SK-N-SH treated with all-trans-retinoic acid at 6 μM for 48 hours (cell line): ENCODE results near the gene ASB17.
"Not testable (repeated sequence)": the region's sequence is repeated elsewhere in the genome, so short reads cannot be mapped to it uniquely, and the experiment has no call there.

Experiments used
- CSRNP3 ChIP-seq: fragments of 250-450 bp; sonication (Bioruptor Pico); IDR thresholded peaks from 2 replicates; pipeline ENCODE4 v1.5.1; 2021; ENCODE audit warnings: mild to moderate bottlenecking, moderate library complexity
- TF ChIP-seq, protein P1 (sequence below): fragments of 250-450 bp; sonication (Bioruptor Pico); IDR thresholded peaks from 2 replicates; pipeline ENCODE4 v1.8.0; 2020; ENCODE audit warnings: mild to moderate bottlenecking, moderate library complexity, borderline replicate concordance
- TF ChIP-seq, protein P2 (sequence below): fragments of 250-450 bp; sonication (Bioruptor Pico); IDR thresholded peaks from 2 replicates; pipeline ENCODE4 v1.5.0; 2020; ENCODE audit warnings: mild to moderate bottlenecking, moderate library complexity

- TF ChIP-seq, protein P1, sequence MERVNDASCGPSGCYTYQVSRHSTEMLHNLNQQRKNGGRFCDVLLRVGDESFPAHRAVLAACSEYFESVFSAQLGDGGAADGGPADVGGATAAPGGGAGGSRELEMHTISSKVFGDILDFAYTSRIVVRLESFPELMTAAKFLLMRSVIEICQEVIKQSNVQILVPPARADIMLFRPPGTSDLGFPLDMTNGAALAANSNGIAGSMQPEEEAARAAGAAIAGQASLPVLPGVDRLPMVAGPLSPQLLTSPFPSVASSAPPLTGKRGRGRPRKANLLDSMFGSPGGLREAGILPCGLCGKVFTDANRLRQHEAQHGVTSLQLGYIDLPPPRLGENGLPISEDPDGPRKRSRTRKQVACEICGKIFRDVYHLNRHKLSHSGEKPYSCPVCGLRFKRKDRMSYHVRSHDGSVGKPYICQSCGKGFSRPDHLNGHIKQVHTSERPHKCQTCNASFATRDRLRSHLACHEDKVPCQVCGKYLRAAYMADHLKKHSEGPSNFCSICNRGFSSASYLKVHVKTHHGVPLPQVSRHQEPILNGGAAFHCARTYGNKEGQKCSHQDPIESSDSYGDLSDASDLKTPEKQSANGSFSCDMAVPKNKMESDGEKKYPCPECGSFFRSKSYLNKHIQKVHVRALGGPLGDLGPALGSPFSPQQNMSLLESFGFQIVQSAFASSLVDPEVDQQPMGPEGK (CRISPR knock-in tag) = not testable (repeated sequence)
- TF ChIP-seq, protein P2, sequence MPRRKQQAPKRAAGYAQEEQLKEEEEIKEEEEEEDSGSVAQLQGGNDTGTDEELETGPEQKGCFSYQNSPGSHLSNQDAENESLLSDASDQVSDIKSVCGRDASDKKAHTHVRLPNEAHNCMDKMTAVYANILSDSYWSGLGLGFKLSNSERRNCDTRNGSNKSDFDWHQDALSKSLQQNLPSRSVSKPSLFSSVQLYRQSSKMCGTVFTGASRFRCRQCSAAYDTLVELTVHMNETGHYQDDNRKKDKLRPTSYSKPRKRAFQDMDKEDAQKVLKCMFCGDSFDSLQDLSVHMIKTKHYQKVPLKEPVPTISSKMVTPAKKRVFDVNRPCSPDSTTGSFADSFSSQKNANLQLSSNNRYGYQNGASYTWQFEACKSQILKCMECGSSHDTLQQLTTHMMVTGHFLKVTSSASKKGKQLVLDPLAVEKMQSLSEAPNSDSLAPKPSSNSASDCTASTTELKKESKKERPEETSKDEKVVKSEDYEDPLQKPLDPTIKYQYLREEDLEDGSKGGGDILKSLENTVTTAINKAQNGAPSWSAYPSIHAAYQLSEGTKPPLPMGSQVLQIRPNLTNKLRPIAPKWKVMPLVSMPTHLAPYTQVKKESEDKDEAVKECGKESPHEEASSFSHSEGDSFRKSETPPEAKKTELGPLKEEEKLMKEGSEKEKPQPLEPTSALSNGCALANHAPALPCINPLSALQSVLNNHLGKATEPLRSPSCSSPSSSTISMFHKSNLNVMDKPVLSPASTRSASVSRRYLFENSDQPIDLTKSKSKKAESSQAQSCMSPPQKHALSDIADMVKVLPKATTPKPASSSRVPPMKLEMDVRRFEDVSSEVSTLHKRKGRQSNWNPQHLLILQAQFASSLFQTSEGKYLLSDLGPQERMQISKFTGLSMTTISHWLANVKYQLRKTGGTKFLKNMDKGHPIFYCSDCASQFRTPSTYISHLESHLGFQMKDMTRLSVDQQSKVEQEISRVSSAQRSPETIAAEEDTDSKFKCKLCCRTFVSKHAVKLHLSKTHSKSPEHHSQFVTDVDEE (CRISPR knock-in tag) = not testable (repeated sequence)
- not testable (repeated sequence) for TF ChIP-seq CSRNP3 (CRISPR knock-in tag)
Observed at GRCh38 chr1:75964110-75964759, 32.0 kb upstream of the ASB17 start.
